Measurements from ENCODE around the gene MYO10.
"Not testable (repeated sequence)": the region's sequence is repeated elsewhere in the genome, so short reads cannot be mapped to it uniquely, and the experiment has no call there.

The MYO10 gene

GRCh38 chr5:16763211-16763610 is 172.9 kb downstream of the MYO10 start:
- no peak for TF ChIP-seq ZFX (IDR thresholded peaks at IDR 0.05)
- TF ChIP-seq CTCF (conservative IDR thresholded peaks at IDR 0.05) = no peak

GRCh38 chr5:16759147-16759773 is 176.8 kb downstream of the MYO10 start:
- TF ChIP-seq CTCF (conservative IDR thresholded peaks at IDR 0.05) (no peak), ZFX (IDR thresholded peaks at IDR 0.05) (no peak)
- no peak overlapping the region for H3K27ac ChIP-seq

More at GRCh38 chr5:16763211-16763610, 172.9 kb downstream of the MYO10 start:
- H3K27ac ChIP-seq = no peak overlapping the region

- no peak overlapping the region for H3K27ac ChIP-seq
- no peak for TF ChIP-seq ZFX (IDR thresholded peaks at IDR 0.05)
- TF ChIP-seq CTCF (conservative IDR thresholded peaks at IDR 0.05) = no peak
Measured at GRCh38 chr5:16757989-16758501, 178.0 kb downstream of the MYO10 start.

GRCh38 chr5:16757577-16757976 is 178.5 kb downstream of the MYO10 start:
- H3K27ac ChIP-seq = not testable (repeated sequence)

- H3K27ac ChIP-seq = no peak overlapping the region
- TF ChIP-seq ZFX (IDR thresholded peaks at IDR 0.05) (no peak), CTCF (conservative IDR thresholded peaks at IDR 0.05) (no peak)
Measured at GRCh38 chr5:16757146-16757545, 178.9 kb downstream of the MYO10 start.

- TF ChIP-seq CTCF (conservative IDR thresholded peaks at IDR 0.05) = no peak
- no peak for TF ChIP-seq ZFX (IDR thresholded peaks at IDR 0.05)
- H3K27ac ChIP-seq = no peak overlapping the region
Measured at GRCh38 chr5:16756692-16757091, 179.4 kb downstream of the MYO10 start.

GRCh38 chr5:16755641-16756040 is 180.4 kb downstream of the MYO10 start:
- no peak overlapping the region for H3K27ac ChIP-seq
- no peak for TF ChIP-seq CTCF (conservative IDR thresholded peaks at IDR 0.05)
- TF ChIP-seq ZFX (IDR thresholded peaks at IDR 0.05) = no peak

GRCh38 chr5:16754601-16755000 is 181.5 kb downstream of the MYO10 start:
- TF ChIP-seq CTCF (conservative IDR thresholded peaks at IDR 0.05) (no peak), ZFX (IDR thresholded peaks at IDR 0.05) (no peak)
- no peak overlapping the region for H3K27ac ChIP-seq

Data from C4-2B (cell line).